A549 treated with dexamethasone at 1 μM for 4 hours (cell line): ENCODE results near the gene LBX1. TPM values are rescaled to one million over a fixed set of nuclear protein-coding genes. Genes with fewer than 3 reads are reported as not detected.

Source experiments
- total RNA-seq: library from RNA; stranded (reverse); fragments of 200-300 nt; extraction: Qiagen RNA extraction; gene quantifications from 5 replicates; pipeline ENCODE4 v1.2.3, GENCODE V29; 2022

The LBX1 gene
- total RNA-seq, result not detected in 5 replicates

GRCh38 chr10:101229266-101230182 lies at the start of gene LBX1:
Gene LBX1 (minus strand): TSS chr10:101229463. CDS start chr10:101228815, 648 bp downstream.

Other genes starting within 250 kb of the LBX1 start
- 76.4 to 97.7 TPM (median 92.4 TPM) in 5 replicates for gene MRPL43, start 242.0 kb downstream of the LBX1 start, total RNA-seq
- gene TWNK, start 241.9 kb downstream of the LBX1 start, total RNA-seq, result 35.7 to 40.8 TPM (median 38.8 TPM) in 5 replicates
- gene LZTS2, start 229.7 kb downstream of the LBX1 start, total RNA-seq, result 22.4 to 43.1 TPM (median 36.7 TPM) in 5 replicates
- gene PDZD7, start 198.3 kb downstream of the LBX1 start, total RNA-seq, result 0.35 to 0.94 TPM (median 0.81 TPM) in 5 replicates
- gene SFXN3, start 198.2 kb downstream of the LBX1 start, total RNA-seq, result 38.1 to 51.4 TPM (median 45.0 TPM) in 5 replicates
- gene KAZALD1, start 167.5 kb downstream of the LBX1 start, total RNA-seq, result 2.0 to 3.3 TPM (median 2.9 TPM) in 5 replicates
- gene TLX1, start 98.2 kb downstream of the LBX1 start, total RNA-seq, result 0.04 TPM in 1 of 5 replicates, not detected in the others
- 8.1 to 12.8 TPM (median 11.2 TPM) in 5 replicates for gene BTRC, start 124.7 kb upstream of the LBX1 start, total RNA-seq